ENCODE data around the gene SLC51A.

SLC51A gene

GRCh38 chr3:196263819-196264218, 47.5 kb downstream of the SLC51A start:
- no peak overlapping the region for H3K27ac ChIP-seq
- no peak for TF ChIP-seq CTCF (conservative IDR thresholded peaks at IDR 0.05)

DNA sequence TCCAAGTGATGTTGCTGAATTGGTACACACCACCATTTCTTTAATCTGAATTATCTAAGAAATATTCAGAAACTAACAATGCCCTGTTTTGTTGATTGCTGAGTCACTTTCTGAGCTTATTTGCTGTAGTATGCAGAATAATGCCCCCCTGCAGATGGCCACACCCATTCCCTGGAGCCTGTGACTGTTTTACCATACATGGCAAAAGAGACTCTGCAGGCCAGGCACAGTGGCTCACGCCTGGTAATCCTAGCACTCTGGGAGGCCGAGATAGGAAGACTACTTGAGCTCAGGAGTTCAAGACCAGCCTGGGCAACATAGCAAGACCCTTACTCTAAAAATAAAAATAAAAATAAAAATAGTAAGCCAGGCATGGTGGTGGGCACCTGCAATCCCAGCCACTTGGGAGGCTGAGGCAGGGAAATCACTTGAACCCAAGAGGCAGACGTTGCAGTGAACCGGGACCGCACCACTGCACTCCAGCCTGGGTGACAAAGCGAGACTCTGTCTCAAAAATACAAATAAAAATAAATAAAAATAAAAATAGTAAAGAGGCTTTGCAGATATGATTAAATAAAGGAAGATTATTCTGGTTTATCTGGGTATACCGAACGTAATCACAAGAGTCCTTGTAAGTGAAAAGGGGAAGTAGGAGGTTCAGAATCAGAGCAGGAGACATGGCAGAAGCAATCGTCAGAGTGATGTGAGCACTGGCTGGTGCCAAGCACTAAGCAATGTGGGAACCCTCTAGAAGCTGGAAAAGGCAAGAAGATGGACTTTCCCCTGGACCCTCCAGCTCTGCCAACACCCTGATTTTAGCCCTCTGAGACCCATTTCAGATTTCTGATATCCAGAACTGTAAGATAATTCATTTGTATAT, 52.2 kb downstream of the SLC51A start:
- TF ChIP-seq CTCF (conservative IDR thresholded peaks at IDR 0.05): no peak
- H3K27ac ChIP-seq: no peak overlapping the region

- TF ChIP-seq CTCF (conservative IDR thresholded peaks at IDR 0.05): no peak
- no peak overlapping the region for H3K27ac ChIP-seq
Measured at GRCh38 chr3:196270499-196270898, 54.2 kb downstream of the SLC51A start.

GRCh38 chr3:196272826-196273225, 56.5 kb downstream of the SLC51A start:
- no peak for TF ChIP-seq CTCF (conservative IDR thresholded peaks at IDR 0.05)
- no peak overlapping the region for H3K27ac ChIP-seq

DNA sequence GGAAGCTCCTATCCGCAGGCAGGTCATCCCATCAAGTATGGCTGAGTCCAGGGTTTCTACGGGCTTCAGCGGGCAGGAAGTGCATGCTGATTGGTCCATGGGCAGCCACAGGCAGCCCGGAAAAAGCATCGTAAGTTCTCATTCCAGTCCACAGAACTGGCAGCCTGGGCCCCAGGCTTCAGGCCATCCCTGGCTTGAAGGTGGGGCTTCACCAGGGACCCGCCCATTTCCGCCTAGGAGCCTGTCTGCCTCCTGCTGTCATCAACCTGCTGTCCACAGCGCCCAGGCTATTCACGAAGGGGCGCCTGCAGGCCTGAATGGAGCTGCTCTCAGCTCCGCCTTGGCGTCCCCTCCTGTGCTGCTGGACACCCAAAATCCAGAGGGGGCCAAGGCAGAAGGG, 57.3 kb downstream of the SLC51A start:
- TF ChIP-seq CTCF (conservative IDR thresholded peaks at IDR 0.05): no peak
- H3K27ac ChIP-seq: no peak overlapping the region

DNA sequence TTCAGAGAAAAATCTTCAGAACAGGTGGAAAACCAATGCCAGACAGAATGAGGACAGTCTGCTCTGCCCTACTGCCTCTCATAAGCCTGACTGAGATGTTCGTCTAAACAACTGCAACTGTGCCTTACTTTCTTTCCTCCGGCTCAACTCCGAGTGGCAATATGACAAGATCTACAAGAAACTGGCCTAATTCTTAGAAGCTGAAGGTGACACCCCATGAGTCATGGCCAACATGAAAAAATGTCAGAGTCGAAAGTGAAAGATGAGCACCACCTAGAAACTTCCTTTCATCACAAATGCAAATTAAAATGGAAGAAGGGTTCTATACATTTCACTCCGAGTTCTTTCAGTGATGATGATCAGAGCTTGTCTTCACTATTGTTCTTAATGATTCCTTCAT, 58.3 kb downstream of the SLC51A start:
- no peak for TF ChIP-seq CTCF (conservative IDR thresholded peaks at IDR 0.05)
- H3K27ac ChIP-seq: no peak overlapping the region

DNA sequence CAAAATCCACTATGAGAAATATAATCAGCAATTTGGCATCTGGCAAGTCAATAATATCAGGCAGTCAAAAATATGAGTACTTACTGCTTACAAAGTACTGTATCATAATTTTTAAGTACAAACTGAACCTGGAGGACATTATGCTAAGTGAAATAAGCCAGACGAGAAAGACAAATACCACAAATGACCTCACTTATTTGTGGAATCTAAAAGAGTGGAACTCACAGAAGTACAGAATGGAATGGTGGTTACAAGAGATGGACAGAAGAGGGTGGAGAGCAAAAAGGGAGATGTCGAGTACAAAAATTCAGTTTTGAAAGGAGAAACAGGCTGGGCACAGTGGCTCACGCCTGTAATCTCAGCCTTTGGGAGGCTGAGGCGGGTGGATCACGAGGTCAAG, 58.8 kb downstream of the SLC51A start:
- TF ChIP-seq CTCF (conservative IDR thresholded peaks at IDR 0.05): no peak
- no peak overlapping the region for H3K27ac ChIP-seq

Data from VCaP (cell line).